ENCODE results near the gene KRT2. TPM values are rescaled to one million over a fixed set of nuclear protein-coding genes. Genes with fewer than 3 reads are reported as not detected.

The KRT2 gene
- total RNA-seq, 6 experiments from 2014 or later: not detected

DNA sequence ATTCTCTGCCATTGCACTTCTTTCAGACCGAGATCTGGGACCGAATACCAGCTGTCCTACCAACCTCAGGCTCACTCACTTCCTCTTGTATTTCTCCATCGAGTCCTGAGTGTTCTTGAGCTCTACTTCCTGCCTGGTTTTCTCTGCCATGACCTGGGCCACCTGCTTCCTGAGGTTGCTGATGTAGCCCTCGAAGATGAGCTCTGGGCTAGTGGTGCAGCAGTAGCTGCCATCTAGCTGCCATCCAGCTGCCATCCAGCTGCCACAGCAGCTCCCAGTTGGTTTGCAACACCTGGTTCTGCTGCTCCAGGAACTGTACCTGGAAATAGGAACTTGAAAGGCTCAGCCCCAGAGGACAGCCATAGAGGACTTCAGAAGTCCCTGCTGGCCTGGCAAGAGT is 18.6 kb downstream of the KRT2 start:
- Histone ChIP-seq H3K27me3 (no peaks in the 10 kb centered on the region), H3K9me3 (no peaks in the 10 kb centered on the region), H3K4me3 (no peak overlapping the region), H3K36me3 (no peaks in the 10 kb centered on the region), H3K27ac (no peak overlapping the region), H3K4me1 (no peaks in the 10 kb centered on the region)
- intact Hi-C loops (cut with DNase I): no loop called here
- TF ChIP-seq CTCF (IDR thresholded peaks at IDR 0.05) (no peak), POLR2A (IDR thresholded peaks at IDR 0.05) (no peak)
- DNase-seq (no peak), ATAC-seq (no peak)
- WGBS (ENCODE audit: insufficient coverage, low coverage, low lambda C conversion rate, missing lambda C conversion rate): 30% methylated on average over 3 of the region's 4 CpGs

DNA sequence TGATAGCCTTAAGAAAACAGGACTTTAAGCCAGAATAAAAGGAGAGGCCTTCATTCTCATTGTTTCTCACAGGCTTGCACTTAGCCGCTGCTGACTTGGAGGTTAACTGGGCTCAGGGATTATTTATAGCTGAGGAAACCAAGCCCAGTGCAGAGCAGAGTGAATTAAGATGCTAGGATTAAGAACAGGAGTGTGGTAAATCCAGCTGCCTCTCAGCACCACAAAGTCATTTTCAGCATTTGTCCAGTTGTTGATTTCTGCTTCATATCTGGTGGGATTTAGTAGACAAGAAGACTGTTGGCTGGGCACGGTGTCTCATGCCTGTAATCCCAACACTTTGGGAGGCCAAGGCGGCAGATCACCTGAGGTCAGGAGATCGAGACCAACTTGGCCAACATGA is 19.4 kb downstream of the KRT2 start:
- Histone ChIP-seq H3K4me3 (no peak overlapping the region), H3K4me1 (no peaks in the 10 kb centered on the region), H3K27me3 (no peaks in the 10 kb centered on the region), H3K9me3 (no peaks in the 10 kb centered on the region), H3K27ac (no peak overlapping the region), H3K36me3 (no peaks in the 10 kb centered on the region)
- intact Hi-C loops (cut with DNase I): no loop called here
- no peak for ATAC-seq
- DNase-seq: no peak
- 85% methylated on average over 3 of the region's 4 CpGs for WGBS (ENCODE audit: insufficient coverage, low coverage, low lambda C conversion rate, missing lambda C conversion rate)
- no peak for TF ChIP-seq CTCF (IDR thresholded peaks at IDR 0.05)
- no peak for TF ChIP-seq POLR2A (IDR thresholded peaks at IDR 0.05)

DNA sequence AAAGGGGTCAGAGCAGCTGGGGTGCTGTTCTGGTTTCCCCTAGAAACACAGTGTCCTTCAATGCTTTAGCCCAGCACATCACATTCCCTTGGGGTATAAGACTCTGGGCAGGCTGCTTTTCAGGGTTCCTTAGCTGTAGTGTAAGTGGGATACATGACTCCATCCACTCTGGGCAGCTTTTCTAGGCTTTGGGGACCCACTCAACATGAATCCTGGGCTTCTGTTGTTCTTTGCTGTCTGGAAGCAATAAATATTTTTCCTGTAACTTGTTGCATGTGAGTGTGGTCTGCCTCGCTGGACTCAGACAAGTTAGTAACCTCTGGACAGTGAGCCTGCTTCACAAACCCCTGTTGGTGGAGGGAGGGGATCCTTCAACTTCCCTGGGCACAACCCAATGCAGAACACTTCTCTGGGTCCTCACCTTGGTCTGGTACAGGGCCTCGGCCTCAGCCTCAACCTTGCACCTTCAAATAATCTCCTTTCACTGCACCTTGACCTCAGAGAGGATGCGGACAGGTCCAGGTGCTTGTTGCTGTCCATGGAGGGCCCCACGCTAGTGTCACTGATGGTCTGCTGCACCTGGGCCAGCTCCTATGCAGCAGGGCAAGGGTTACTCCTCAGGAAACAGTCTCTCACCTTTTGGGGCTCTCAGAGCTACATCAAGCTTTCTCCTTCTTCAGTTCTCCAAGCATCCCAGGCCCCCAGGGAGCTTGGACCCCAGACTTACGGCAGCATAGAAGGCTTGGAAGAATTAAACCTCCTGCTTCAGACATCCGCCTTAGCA is 20.1 kb downstream of the KRT2 start:
- Histone ChIP-seq H3K9me3 (no peaks in the 10 kb centered on the region), H3K36me3 (no peaks in the 10 kb centered on the region), H3K27ac (no peak overlapping the region), H3K4me1 (no peaks in the 10 kb centered on the region), H3K27me3 (no peaks in the 10 kb centered on the region), H3K4me3 (no peak overlapping the region)
- 68% methylated on average over 3 of the region's 6 CpGs for WGBS (ENCODE audit: insufficient coverage, low coverage, low lambda C conversion rate, missing lambda C conversion rate)
- DNase-seq (no peak), ATAC-seq (no peak)
- intact Hi-C loops (cut with DNase I): no loop called here
- TF ChIP-seq POLR2A (IDR thresholded peaks at IDR 0.05) (no peak), CTCF (IDR thresholded peaks at IDR 0.05) (no peak)

- Histone ChIP-seq H3K27ac (no peak overlapping the region), H3K4me1 (no peaks in the 10 kb centered on the region), H3K4me3 (no peak overlapping the region), H3K9me3 (no peaks in the 10 kb centered on the region), H3K36me3 (no peaks in the 10 kb centered on the region), H3K27me3 (no peaks in the 10 kb centered on the region)
- DNase-seq (no peak), ATAC-seq (no peak)
- TF ChIP-seq CTCF (IDR thresholded peaks at IDR 0.05) (no peak), POLR2A (IDR thresholded peaks at IDR 0.05) (no peak)
- intact Hi-C loops (cut with DNase I): no loop called here
- WGBS (ENCODE audit: insufficient coverage, low coverage, low lambda C conversion rate, missing lambda C conversion rate): 20% methylated on average over 1 of the region's 4 CpGs
Measured at GRCh38 chr12:52631264-52631663, 20.7 kb downstream of the KRT2 start.
